Suprapubic skin (tissue), 4 donors: ENCODE results near the gene SYNE1.

Experiments
- EP300 ChIP-seq: sonication (generic); formaldehyde crosslinking; IDR thresholded peaks from one replicate; pipeline ENCODE4 v1.6.1; 2017; ENCODE audit warnings: antibody characterized with exemption
- POLR2A ChIP-seq, 2 donors: fragments of 450-650 bp; IDR thresholded peaks; one replicate each; pipeline ENCODE4 v1.6.1; 2017; ENCODE audit warnings: antibody characterized with exemption in 2 of 2, mild to moderate bottlenecking in 2 of 2, moderate library complexity in 2 of 2
- POLR2AphosphoS5 ChIP-seq, 3 donors: sonication (generic); formaldehyde crosslinking; IDR thresholded peaks; one replicate each; pipeline ENCODE4 v1.6.1; 2017; ENCODE audit warnings: antibody characterized with exemption in 3 of 3
- TF ChIP-seq, protein P1 (sequence below), 2 donors: fragments of 200-600 bp in 1 of 2; fragments of 450-650 bp in 1 of 2; sonication (generic) in 1 of 2; IDR thresholded peaks; one replicate each; pipeline ENCODE4 v1.5.1; 2016 to 2019; ENCODE audit warnings: antibody characterized with exemption in 2 of 2, mild to moderate bottlenecking in 1 of 2, moderate library complexity in 1 of 2

DNA sequence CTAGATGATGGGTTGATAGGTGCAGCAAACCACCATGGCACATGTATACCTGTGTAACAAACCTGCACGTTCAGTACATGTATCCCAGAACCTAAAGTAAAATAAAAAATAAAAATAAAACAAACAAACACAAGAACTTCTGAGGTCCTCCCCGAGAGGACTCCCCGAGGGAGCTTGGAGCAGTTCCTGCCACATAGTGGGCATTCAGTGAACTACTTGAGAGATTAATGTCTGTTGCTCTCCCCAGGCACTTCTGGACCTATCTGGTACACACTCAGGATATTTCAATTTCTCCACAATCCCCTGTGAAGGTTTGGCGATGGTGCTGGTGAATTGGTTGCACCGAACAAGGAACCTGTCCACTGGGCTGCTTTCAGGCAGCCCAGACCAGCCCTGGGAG is 518.5 kb downstream of the SYNE1 start:
- TF ChIP-seq, protein P1, sequence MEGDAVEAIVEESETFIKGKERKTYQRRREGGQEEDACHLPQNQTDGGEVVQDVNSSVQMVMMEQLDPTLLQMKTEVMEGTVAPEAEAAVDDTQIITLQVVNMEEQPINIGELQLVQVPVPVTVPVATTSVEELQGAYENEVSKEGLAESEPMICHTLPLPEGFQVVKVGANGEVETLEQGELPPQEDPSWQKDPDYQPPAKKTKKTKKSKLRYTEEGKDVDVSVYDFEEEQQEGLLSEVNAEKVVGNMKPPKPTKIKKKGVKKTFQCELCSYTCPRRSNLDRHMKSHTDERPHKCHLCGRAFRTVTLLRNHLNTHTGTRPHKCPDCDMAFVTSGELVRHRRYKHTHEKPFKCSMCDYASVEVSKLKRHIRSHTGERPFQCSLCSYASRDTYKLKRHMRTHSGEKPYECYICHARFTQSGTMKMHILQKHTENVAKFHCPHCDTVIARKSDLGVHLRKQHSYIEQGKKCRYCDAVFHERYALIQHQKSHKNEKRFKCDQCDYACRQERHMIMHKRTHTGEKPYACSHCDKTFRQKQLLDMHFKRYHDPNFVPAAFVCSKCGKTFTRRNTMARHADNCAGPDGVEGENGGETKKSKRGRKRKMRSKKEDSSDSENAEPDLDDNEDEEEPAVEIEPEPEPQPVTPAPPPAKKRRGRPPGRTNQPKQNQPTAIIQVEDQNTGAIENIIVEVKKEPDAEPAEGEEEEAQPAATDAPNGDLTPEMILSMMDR (IDR thresholded peaks at IDR 0.05) = no peak
- TF ChIP-seq POLR2A (IDR thresholded peaks at IDR 0.05) = no peak
- no peak for TF ChIP-seq EP300
- no peak for TF ChIP-seq POLR2AphosphoS5 (IDR thresholded peaks at IDR 0.05)
